GM04503 (cell line): ENCODE data around the gene COG2.
"Not testable (repeated sequence)": the region's sequence is repeated elsewhere in the genome, so short reads cannot be mapped to it uniquely, and the experiment has no call there.

Experiments
- DNase-seq: peaks from one replicate; pipeline ENCODE4 v3.0.0-alpha.2; 2012; ENCODE audit warnings: low read depth

Gene COG2

DNA sequence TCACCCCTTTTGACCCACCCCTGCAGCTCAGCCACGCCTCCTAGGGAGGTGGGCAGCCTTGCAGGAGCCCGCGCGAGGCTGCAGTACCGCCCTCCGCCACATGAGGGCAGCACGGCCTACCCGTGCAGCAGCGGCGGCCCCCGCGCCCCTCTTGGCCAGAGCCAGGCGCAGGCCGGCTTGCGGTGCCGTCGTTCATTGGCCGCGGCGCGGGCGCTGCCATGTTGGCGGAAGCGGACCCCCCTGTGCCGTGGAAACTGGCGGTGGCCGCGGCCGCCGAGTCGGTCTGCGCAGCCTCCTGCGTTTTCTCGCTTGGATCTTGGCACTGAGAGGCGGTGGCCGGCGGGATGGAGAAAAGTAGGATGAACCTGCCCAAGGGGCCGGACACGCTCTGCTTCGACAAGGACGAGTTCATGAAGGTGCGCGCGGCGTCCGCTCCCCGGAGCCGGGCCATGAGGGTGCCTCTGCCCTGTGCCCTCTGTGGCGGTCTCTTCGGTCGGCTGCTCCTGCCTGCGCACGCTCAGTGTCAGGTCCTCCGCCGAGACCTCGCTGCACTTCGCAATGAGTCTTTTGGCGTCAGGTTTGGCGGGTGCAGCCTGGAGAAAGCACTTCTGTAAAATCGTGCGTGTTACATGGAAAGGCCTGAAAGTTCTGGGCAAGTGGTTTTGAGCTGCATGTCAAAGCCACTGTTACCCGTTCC is at the start of gene COG2:
Gene COG2, plus strand, starts transcription at position 219 of the 697 bp plus-strand sequence. Its CDS starts 126 bp downstream, at position 345.
- peak; percentile 40 for DNase-seq

DNA sequence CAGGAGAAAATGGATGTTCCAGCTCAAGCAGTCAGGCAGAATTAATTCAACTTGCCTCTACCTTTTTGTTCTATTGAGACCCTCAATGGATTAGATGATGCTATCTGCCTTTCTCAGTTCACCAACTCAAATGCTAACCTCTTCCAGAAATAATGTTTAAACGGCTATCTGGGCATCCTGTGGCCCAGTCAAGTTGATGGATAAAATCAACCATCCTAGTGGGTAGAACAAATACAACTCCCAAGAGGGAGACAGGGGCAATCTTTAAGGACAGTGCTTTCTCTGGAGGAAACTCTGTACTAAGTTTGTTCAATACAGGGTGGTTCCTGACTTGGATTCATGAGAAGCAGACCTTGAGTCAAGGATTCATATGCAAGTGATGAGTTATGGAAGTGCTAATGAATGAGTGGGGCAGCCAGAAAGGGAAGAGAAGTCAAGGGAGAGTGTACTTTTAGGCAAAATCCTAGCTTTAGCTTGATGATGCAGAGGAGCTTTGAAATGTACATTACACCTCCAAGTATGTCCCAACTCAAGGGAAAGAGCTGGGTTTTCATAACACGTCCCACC is 49.4 kb upstream of the COG2 start:
- DNase-seq = no peak

DNA sequence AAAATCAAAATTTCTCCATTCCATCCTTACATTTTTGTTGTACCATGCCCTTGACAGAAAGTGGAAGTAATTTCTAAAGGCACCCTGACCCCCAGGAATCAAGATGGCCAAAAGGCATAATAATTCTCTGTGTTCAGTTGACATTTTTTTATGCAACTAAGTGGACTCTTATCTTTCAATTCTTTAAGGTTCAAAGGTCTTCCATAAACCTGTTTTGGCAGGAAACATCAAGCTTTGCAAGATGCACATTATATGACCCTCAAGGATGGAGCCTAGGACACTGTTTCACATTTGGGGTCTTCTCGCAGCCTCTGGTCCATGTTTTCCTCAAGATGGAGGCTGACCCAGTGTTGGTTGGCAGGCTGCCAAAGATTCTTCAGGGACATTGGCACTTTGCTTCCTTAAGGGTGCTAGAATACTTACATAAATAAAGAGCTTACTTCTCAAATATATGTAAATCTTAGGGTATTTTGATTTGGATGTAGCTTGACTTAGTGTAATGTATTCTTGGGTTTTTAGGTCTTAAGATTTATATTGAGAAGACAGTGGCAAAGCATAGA is 48.0 kb upstream of the COG2 start:
- DNase-seq = no peak

DNA sequence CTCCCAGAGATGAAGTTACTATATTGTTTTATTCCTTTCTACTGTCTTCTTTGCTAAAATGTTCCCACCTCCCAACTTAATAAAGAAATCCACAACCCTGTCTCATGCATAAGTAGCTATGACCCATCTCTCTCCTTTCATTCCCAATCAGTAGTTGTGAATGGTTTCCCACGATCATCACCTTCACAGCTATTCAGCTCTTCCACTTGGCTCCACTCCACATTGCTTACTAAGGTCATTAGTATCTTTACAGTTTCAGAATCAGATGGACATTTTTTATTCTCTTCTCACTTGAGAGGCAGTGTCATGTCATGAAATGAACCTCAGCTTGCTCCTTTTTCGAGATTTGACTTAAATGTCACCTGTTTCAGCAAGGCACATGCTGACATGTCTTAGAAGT is 47.1 kb upstream of the COG2 start:
- no peak for DNase-seq

DNA sequence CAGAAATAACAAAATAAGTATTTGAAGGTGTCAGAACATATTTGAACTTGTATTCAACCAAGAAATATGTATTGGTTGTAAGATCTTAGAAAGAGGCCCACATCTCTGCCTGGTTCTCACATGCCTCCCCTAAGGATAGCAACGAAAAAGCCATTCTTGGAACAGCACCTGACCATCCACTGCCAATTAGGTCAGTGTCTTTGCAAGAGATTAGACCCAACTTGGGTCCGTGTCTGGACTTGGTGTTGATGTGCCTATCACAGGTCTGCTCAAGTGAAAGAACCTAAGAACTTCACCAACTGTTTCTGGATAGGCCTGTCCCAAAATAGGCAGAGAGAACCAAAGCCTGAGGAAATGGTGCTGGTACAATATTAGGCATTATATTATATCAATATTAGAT is 46.0 kb upstream of the COG2 start:
- DNase-seq = no peak

DNA sequence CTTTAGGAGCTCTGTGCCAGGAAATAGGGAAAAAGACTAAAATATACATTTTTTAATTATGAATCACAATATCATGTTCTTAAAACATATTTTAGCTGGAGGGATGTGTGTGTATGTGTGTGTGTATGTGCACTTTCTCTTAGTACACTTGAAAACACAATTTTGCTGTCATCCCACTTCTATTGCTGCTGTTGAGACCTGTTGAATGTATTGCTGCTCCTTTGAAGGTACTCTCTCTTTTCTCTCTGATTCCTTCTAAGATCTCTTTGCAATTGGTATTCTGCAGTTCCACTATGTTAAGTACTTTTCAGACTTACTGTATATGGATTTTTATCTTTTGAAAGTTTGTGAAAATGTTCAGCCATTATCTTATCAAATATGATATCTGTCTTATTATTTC is 43.5 kb upstream of the COG2 start:
- no peak for DNase-seq

DNA sequence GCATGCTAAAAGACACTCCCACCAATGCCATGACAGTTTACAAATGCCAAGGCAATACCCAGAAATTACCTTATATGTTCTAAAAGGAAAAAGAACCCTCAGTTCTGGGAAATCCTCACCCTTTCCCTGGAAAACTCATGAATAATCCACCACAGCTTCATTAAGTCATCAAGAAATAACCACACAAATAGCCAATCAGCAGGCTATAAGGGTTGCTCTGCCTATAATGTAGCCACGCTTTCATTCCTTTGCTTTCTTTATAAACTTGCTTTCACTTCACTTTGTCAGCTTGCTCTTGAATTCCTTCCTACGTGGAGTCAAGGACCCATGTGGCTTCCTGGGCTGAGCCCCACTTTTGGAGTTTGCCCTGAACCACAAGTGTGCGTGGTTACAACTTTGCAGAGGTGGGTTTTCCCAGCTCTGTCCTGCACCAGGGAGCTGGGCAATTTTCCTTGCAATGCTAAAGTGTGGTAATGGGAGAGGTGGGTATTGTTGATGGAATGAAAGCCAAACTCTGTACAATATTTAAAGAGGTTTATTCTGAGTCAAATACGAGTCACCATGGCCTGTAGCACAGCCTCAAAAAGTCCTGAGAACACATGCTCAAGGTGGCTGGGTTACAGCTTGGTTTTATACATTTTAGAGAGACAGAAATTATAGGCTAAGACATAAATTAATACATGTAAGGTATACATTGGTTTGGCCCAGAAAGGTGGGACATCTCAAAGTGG is 42.2 kb upstream of the COG2 start:
- DNase-seq = no peak

DNA sequence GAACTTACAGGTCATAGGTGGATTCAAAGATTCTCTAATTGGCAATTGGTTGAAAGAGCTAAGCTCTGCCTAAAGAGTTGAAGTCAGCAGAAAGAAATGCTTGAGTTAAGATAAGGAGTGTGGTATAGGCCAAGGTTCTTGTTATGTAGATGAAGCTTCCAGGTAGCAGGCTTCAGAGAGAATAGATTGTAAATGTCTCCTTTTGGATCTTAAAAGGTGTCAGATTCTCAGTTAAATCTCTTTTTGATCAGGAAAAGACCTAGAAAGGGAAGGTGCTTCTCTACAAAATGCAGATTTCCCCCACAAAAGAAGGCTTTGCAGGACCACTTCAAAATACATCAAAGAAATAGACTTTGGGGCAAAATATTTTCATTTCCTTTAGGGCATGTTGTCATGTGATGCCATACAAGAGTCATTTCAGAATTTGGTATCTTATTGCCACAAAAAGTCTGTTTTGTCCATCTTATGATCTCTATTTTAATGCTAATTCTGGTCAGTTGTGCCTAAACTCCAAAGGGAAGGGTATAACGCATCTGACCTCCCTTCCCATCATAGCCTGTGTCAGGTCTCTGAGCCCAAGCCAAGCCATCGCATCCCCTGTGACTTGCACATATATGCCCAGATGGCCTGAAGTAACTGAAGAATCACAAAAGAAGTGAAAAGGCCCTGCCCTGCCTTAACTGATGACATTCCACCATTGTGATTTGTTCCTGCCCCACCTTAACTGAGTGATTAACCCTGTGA is 41.5 kb upstream of the COG2 start:
- not testable (repeated sequence) for DNase-seq

DNA sequence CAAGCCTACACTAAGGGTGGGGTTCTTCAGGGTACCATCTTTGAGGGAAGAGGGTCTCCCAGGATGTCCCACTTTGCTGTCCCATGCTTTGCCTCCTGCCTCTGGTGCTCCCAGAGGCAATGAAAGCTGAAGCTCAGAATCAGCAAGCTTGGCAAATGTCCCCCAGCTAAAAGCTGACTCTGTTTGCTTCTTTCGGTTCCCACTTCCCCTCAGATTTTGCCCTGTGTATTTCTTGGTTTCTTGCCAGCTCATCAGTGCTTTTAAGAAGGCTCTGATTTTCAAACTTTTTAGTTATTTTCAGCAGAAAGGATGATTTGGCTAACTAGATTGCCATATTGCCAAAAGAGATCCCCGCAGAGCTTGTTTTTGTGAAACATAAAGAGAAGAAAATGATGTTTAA is 33.1 kb upstream of the COG2 start:
- DNase-seq = no peak

GRCh38 chr1:230610589-230610988 is 31.7 kb upstream of the COG2 start:
- DNase-seq = no peak

GRCh38 chr1:230611128-230611877 is 31.0 kb upstream of the COG2 start:
- no peak for DNase-seq

GRCh38 chr1:230611878-230612235 is 30.4 kb upstream of the COG2 start:
- DNase-seq = no peak

- DNase-seq = no peak
Measured at GRCh38 chr1:230612651-230613050, 29.6 kb upstream of the COG2 start.

- DNase-seq = no peak
Measured at GRCh38 chr1:230614121-230614520, 28.2 kb upstream of the COG2 start.

DNA sequence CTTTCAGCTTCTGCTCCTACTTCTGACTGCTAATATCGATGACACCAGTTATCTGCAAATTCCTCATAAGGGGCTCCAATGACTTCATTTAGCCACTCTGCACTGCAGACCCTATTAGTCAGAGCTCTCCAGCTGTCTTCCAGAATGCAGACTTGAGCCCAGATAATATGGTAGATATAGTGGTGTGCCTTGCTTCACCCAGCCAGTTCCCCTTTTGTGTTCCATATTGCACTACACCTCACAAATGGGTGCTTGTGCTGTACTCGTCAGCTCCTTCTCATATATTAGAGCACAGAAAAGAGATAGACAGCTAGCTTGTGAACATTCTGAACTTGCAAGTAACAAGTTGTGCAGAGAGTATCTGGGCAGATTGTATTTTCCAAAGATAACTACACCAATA is 23.7 kb upstream of the COG2 start:
- no peak for DNase-seq

DNA sequence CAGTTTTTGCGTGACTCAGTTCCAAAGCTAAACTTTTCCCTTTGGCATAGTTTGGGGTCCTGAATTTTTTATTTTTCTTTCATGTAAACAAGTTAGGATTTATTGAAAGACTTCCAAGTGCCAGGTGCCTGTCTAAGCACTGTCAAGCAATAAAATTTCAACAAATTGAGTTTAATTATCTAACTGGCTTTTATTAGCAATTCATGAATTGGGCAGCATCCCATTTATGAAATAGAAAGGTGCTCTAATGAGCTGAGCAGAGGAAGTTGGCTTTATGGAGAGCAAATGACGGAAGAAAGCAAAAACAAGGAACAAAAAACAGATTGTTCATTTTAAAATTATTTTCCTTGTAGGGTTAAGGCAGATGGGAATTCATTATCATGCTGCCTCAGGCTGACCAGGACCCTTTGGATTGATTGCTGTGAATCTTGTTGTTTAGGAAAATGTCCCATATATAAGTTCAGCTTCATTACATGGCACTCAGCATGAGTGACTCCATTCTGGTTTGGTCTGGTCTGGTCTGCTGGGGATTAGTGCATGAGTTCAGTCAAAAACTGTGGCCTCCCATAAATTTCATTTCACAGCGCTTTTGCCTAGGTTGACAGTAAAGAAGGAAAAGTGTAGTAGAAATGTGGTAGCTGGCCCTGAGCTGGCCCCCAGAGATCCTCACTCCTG is 21.5 kb upstream of the COG2 start:
- DNase-seq = no peak

- DNase-seq = no peak
Measured at GRCh38 chr1:230621324-230622030, 20.8 kb upstream of the COG2 start.

DNA sequence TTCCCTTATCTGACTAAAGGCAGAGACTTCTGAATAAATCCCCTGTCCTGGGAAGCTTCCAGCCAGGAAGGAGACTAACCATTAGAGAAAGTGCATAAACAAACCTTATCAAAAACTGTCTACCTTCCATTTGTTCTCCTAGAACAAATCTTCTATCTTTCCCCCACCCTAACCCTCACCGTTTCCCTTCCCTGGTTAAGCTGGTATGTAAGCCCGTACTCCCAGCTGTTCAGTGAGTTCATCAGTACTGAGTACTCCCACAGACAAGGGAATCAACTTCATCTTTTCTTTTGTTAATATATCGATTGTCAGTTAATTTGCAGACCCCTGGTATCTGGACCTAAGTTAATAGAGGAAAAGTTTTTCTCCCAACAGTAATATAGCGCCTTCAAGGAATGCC is 20.1 kb upstream of the COG2 start:
- no peak for DNase-seq

DNA sequence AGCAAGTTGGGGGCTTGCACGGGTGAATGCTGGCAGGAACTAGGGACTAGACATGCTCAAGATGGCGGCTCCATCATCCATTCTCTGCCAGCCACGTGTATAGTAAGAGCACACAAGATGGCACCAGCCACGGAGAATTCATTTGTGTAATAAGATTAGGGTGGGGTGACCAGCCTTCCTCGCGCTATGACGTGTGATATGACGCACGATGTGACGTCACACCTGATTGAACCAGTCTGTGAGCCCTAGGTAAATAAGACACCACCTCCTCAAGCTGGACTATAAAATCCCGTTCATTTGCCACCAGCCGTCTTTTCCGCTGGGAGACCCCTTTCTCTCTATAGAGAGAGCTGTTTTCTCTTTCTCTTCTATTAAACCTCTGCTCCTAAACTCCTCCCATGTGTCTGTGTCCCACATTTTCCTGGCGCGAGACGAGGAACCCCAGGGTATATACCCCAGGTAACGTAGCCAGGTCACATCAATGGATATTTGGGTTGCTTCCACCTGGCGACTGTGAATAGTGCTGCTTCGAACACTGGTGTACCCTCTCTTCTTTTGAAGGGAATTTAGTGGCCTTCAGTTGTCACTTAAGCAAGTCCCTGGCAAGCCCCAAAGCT is 18.1 kb upstream of the COG2 start:
- DNase-seq = no peak

- DNase-seq = no peak
Measured at GRCh38 chr1:230626232-230626631, 16.0 kb upstream of the COG2 start.
